Parathyroid adenoma (tissue), 2 donors: ENCODE measurements around the gene MAML2.

ENCODE experiments used
- H2AFZ ChIP-seq: fragments of 300-600 bp; sonication (generic); one replicate; pipeline ENCODE4 v1.7.0; 2017; ENCODE audit warnings: antibody characterized with exemption, mild to moderate bottlenecking
- H3K27ac ChIP-seq: fragments of 300-600 bp; sonication (generic); one replicate; pipeline ENCODE4 v1.7.0; 2017
- H3K27me3 ChIP-seq: fragments of 300-600 bp; sonication (generic); one replicate; pipeline ENCODE4 v1.7.0; 2017; ENCODE audit warnings: low read length; ENCODE audit not compliant: control insufficient read depth, insufficient read depth
- H3K36me3 ChIP-seq: fragments of 300-600 bp; sonication (generic); one replicate; pipeline ENCODE4 v1.7.0; 2017; ENCODE audit warnings: low read length; ENCODE audit not compliant: control insufficient read depth, insufficient read depth
- H3K4me1 ChIP-seq: fragments of 300-600 bp; sonication (generic); one replicate; pipeline ENCODE4 v1.7.0; 2017; ENCODE audit warnings: control low read depth
- H3K4me2 ChIP-seq: fragments of 300-600 bp; sonication (generic); one replicate; pipeline ENCODE4 v1.7.0; 2017; ENCODE audit warnings: low read length
- H3K4me3 ChIP-seq: fragments of 300-600 bp; sonication (generic); one replicate; pipeline ENCODE4 v1.7.0; 2017; ENCODE audit warnings: low read depth, low read length
- H3K79me2 ChIP-seq: fragments of 300-600 bp; sonication (generic); one replicate; pipeline ENCODE4 v1.7.0; 2017; ENCODE audit warnings: control low read depth
- H3K9ac ChIP-seq: fragments of 300-600 bp; sonication (generic); one replicate; pipeline ENCODE4 v1.7.0; 2017; ENCODE audit warnings: mild to moderate bottlenecking
- H3K9me3 ChIP-seq: fragments of 300-600 bp; sonication (generic); one replicate; pipeline ENCODE4 v1.7.0; 2017; ENCODE audit warnings: low read length; ENCODE audit not compliant: control insufficient read depth
- TF ChIP-seq, protein P1 (sequence below): fragments of 300-600 bp; sonication (generic); IDR thresholded peaks from one replicate; pipeline ENCODE4 v1.7.0; 2017; ENCODE audit warnings: antibody characterized with exemption, mild to moderate bottlenecking
- donor health status: primary hyperparathyroidism.

The MAML2 gene

DNA sequence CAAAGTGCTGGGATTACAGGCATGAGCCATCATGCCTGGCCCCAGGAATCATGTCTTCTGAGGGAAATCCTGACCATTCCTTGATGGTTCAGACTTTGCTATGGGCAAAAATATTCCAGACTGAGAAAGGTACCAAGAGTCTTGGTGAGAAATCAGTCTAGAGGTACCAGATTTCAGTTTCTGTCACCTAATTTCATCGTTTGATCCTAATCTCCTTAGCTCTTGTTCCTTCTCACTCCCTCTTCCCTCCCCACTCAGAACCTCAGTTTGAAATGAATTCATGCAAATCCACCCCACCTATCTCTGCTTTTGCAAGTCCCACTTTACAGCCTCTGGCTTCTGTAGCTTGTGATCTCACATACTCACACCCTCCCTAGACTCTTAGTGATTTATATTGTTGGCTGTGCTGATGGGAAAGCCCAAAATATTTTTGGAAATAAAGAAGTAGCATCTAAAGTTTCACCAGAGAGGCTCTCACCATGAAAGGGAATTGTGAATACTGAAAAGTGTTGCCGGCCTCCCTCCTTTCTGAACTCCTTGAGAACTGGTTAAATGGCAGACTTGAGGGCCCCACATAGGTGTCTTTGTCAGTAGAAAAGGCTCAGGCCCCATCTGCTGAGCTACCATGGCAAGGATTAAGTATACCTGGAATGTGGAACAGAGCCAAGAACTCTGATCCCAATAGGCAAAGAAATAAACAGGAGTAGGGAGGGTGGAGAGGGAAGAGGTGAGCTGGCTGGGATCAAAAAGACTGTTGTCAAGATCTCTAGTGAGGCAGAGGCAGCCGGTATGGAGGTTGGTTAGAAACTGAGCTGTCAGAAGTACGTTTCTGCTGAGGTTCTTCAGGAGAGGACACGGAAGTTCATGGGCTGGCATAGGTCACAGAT is 228.6 kb downstream of the MAML2 start:
- Histone ChIP-seq H3K9me3 (no peaks in the 10 kb centered on the region), H3K36me3 (no peaks in the 10 kb centered on the region), H3K4me1 (no peaks in the 10 kb centered on the region), H3K27ac (no peak overlapping the region), H3K79me2 (peaks cover 2% of the 10 kb centered on the region), H3K9ac (no peak overlapping the region), H3K4me2 (no peak overlapping the region), H2AFZ (no peak overlapping the region), H3K27me3 (no peaks in the 10 kb centered on the region), H3K4me3 (no peak overlapping the region)
- TF ChIP-seq, protein P1, sequence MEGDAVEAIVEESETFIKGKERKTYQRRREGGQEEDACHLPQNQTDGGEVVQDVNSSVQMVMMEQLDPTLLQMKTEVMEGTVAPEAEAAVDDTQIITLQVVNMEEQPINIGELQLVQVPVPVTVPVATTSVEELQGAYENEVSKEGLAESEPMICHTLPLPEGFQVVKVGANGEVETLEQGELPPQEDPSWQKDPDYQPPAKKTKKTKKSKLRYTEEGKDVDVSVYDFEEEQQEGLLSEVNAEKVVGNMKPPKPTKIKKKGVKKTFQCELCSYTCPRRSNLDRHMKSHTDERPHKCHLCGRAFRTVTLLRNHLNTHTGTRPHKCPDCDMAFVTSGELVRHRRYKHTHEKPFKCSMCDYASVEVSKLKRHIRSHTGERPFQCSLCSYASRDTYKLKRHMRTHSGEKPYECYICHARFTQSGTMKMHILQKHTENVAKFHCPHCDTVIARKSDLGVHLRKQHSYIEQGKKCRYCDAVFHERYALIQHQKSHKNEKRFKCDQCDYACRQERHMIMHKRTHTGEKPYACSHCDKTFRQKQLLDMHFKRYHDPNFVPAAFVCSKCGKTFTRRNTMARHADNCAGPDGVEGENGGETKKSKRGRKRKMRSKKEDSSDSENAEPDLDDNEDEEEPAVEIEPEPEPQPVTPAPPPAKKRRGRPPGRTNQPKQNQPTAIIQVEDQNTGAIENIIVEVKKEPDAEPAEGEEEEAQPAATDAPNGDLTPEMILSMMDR: no peak

DNA sequence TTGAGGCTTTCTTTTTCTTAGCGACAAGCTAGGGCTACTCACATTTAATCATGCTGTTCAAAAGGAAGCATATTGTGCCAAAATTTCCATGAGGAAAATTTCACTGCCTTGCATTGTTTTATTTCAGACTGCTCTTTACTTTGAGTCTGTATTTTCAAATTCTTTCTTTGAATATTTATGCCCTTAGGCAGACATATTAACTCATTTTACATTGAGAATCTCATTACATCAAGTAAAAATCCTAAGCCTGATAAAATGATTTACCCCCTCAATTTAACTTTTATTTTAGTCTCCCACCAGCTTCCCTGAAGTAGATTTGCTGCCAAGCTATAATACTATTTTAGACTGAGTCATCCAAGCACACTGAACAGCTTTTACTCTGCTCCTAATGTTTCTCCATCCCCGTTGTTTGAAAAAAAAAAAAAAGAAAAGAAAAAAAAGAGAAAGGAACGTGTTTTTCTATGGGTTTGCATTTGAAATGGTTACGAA is 229.8 kb downstream of the MAML2 start:
- Histone ChIP-seq H2AFZ (no peak overlapping the region), H3K9ac (no peak overlapping the region), H3K4me1 (no peaks in the 10 kb centered on the region), H3K27me3 (no peaks in the 10 kb centered on the region), H3K27ac (no peak overlapping the region), H3K79me2 (peaks cover 2% of the 10 kb centered on the region), H3K4me2 (no peak overlapping the region), H3K4me3 (no peak overlapping the region), H3K9me3 (no peaks in the 10 kb centered on the region), H3K36me3 (no peaks in the 10 kb centered on the region)
- TF ChIP-seq, protein P1: no peak

DNA sequence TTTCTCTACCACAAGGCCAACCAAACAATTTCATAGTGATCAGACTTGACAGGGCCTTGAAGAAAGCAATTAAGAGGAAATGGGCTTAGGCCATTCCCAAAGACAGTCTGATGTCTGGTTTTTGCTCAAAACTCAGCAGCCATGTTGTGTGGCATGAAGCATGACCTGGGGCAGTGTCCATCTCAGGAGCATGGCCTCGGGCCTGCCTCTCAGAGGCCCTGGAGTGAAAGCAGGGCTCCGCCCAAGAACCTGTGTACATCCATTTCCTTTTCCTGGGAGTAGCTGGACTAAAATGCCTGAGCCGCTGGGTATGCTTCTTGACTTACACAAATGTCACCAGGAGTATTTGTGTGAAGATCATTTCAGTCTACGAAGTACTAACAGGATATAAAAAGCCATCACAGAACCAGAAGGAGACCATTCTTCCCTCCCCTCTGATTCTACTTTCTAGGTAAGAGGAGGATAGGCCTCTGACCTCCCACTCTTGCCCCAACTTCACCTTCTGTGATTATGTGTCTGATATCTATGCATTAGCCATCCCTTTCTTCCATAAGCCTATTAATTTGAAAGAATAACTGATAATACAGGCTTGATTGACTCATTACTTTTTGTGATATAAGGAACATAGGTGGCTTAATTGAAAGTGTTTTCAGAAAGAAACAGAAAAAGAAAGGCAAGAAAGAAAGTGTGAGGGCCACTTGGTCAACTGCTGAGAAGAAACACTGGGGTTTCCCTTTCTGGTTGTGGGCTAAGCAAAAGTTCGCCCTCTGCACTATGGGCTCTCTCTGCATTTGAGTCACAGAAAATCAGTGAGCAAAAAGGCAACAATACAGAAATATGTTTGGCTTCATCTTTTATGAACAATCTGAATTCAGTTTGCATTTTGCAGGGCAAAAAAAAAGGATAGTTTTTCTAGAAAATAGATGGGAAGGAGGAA is 230.5 kb downstream of the MAML2 start:
- no peaks in the 10 kb centered on the region for H3K36me3 ChIP-seq
- no peak overlapping the region for H3K27ac ChIP-seq
- H3K9me3 ChIP-seq: no peaks in the 10 kb centered on the region
- H3K4me1 ChIP-seq: no peaks in the 10 kb centered on the region
- H3K27me3 ChIP-seq: no peaks in the 10 kb centered on the region
- no peak overlapping the region for H3K4me2 ChIP-seq
- no peak overlapping the region for H2AFZ ChIP-seq
- H3K9ac ChIP-seq: no peak overlapping the region
- H3K4me3 ChIP-seq: no peak overlapping the region
- TF ChIP-seq, protein P1: no peak
- H3K79me2 ChIP-seq: peaks cover 2% of the 10 kb centered on the region

DNA sequence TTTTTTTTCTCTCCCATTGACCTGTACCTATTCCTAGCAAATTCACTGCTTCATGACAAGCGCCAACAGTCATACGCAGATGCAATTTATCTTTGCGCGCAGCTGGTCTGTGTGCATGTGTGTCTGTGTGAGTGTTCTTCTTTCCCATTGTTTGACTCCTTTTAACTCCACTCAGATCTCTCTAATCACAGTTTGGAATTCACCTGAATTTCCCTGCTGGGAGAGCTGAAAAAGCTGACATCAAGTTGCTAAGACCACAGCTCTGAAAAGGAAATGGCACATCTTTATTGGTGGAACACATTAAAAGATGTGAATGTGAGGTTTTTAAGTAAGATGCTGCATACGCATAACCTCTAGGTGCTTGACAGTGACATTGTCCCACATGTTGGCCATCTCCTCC is 231.7 kb downstream of the MAML2 start:
- H3K79me2 ChIP-seq: peaks cover 2% of the 10 kb centered on the region
- H3K4me3 ChIP-seq: no peak overlapping the region
- H3K9me3 ChIP-seq: no peaks in the 10 kb centered on the region
- TF ChIP-seq, protein P1: no peak
- no peaks in the 10 kb centered on the region for H3K4me1 ChIP-seq
- no peak overlapping the region for H2AFZ ChIP-seq
- H3K27me3 ChIP-seq: no peaks in the 10 kb centered on the region
- no peak overlapping the region for H3K4me2 ChIP-seq
- H3K9ac ChIP-seq: no peak overlapping the region
- no peak overlapping the region for H3K27ac ChIP-seq
- no peaks in the 10 kb centered on the region for H3K36me3 ChIP-seq
